GM18909 (cell line): ENCODE data around the gene PI4KA.
"Not testable (repeated sequence)": the region's sequence is repeated elsewhere in the genome, so short reads cannot be mapped to it uniquely, and the experiment has no call there.

ENCODE experiments used
- ATAC-seq: cut with Tn5 transposase; IDR thresholded peaks from one replicate; pipeline ENCODE4 v1.9.1; 2021; ENCODE audit warnings: mild to moderate bottlenecking; ENCODE audit not compliant: unreplicated experiment, poor library complexity

The PI4KA gene

GRCh38 chr22:20703816-20704609 lies 154.6 kb downstream of the PI4KA start:
- ATAC-seq: peak; percentile 4

DNA sequence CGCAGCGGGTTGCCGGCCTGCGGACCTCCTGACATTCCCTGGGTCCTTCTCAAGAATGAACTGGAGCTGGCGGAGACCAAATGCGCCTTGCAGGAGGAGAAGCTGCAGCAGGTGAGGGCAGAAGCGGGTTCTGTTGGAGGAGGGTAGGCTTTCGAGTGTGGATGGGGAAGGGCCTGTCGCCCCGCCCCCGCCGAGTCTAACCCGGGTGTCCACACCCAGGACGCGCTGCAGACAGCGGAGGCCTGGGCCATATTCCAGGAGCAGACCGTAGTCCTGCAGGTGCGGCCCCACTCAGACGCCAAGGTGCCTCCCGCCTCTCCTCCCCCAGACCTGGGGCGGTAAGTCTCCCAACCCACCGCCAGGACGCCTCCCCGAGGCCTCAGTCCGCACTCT lies 155.2 kb downstream of the PI4KA start:
- ATAC-seq: peak; percentile 33

DNA sequence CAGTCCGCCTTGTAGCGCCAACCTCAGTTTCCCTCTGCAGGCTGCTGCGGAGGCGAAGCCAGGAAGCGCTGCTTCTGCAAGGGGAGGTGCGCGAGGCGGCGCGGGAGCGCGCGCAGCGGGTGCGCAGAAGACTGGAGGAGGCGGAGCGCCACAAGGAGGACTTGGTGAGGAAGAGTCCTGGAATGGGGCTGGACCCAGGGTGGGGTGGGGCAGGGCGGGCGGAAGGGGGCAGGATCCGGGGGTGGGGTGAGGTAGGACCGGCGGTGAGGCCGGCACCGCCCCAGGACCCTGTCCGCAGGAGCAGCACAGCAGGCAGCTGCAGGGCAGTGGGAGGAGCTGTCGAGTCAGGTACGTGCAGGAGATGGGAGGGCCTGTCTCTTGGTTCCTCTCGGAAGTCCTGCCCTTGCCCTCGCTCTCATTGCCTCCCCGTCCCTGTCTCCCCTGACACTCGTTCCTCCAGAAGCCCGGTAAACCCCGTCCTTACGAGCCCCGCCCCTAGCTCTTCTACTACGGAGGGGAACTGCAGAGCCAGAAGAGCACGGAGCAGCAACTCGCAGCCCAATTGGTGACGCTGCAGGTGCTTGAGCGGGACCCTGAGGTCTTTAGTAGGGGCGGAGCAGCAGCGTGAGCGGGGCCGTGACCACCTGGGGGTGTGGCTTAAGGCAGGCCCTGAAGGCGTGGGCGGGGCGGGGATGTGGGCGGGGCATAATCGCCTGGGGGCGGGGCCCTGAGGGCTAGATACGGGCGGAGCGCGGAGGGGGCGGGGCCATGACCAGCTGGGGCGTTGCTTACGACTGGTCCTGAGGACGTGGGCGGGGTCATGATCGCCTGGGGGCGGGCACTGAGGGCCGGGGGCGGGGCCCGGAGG lies 155.8 kb downstream of the PI4KA start:
- peak; percentile 72 for ATAC-seq

DNA sequence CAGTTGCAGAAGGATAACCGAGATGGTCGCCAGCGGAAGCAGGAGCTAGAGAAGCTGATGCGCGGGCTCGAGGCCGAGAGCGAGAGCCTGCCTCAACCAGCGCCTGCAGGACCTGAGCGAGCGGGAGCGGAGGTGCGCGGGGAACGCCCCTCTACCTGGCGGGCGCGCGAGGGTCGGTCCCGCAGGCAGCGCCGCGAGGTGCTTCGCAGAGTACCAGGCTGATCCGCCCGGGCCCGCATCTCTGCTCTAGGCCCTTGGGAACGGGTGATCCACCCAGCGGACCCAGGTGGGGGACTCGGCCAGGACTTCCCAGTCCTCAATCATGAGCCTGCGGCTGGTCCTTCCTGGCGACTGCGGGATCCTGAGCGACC lies 156.5 kb downstream of the PI4KA start:
- ATAC-seq: peak; percentile 16

- peak; percentile 6 for ATAC-seq
Measured at GRCh38 chr22:20701680-20702136, 156.9 kb downstream of the PI4KA start.

DNA sequence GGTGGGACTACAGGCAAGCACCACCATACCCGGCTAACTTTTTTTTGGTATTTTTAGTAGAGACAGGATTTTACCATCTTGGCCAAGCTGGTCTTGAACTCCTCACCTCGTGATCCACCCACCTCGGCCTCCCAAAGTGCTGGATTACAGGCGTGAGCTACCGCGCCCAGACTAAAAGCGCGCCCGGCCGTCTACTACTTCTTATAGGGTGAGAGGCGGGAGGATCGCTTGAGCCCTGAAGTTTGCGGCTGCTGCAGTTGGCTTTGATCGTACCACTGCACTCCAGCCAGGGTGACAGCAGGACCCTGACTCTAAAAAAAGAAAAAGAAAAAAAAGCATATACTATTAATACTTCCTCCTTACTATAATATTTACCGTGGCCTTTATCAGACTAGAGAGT lies 158.3 kb downstream of the PI4KA start:
- ATAC-seq: not testable (repeated sequence)

GRCh38 chr22:20699856-20700255 lies 158.8 kb downstream of the PI4KA start:
- ATAC-seq: not testable (repeated sequence)

- ATAC-seq: not testable (repeated sequence)
Measured at GRCh38 chr22:20697481-20698113, 161.0 kb downstream of the PI4KA start.

- ATAC-seq: not testable (repeated sequence)
Measured at GRCh38 chr22:20696056-20696455, 162.6 kb downstream of the PI4KA start.

- not testable (repeated sequence) for ATAC-seq
Measured at GRCh38 chr22:20695205-20695604, 163.4 kb downstream of the PI4KA start.

GRCh38 chr22:20694256-20694655 lies 164.4 kb downstream of the PI4KA start:
- not testable (repeated sequence) for ATAC-seq

- not testable (repeated sequence) for ATAC-seq
Measured at GRCh38 chr22:20692926-20693325, 165.7 kb downstream of the PI4KA start.

GRCh38 chr22:20690586-20691317 lies 167.9 kb downstream of the PI4KA start:
- not testable (repeated sequence) for ATAC-seq

GRCh38 chr22:20687356-20688172 lies 171.0 kb downstream of the PI4KA start:
- ATAC-seq: not testable (repeated sequence)

GRCh38 chr22:20685764-20686163 lies 172.8 kb downstream of the PI4KA start:
- not testable (repeated sequence) for ATAC-seq

DNA sequence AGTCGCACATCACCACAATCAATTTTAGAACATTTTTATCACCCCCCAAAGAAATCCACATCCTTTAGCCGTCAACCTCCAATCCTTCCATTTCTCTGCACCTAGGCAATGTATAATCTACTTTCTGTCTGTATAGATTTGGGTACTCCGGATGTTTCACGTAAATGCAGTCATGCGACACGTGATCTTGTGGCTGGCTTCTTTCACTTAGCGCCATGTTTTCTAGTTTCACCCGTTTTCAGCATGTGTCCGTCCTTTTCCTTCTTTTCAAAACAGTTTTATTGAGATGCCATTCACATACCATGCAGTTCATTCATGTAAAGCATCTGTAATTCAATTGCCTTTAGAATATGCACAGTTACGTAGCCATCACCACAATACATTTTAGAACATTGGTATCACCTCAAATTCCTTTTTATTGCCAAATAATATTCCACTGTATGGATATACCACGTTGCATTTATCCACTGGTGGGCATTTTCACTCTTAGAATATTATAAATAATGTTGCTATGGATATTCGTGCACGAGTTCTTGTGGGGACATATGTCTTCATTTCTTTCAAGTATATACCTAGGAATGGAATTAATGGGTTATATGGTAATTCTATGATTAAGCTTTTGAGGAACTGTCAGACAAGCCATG lies 179.7 kb downstream of the PI4KA start:
- ATAC-seq: not testable (repeated sequence)

DNA sequence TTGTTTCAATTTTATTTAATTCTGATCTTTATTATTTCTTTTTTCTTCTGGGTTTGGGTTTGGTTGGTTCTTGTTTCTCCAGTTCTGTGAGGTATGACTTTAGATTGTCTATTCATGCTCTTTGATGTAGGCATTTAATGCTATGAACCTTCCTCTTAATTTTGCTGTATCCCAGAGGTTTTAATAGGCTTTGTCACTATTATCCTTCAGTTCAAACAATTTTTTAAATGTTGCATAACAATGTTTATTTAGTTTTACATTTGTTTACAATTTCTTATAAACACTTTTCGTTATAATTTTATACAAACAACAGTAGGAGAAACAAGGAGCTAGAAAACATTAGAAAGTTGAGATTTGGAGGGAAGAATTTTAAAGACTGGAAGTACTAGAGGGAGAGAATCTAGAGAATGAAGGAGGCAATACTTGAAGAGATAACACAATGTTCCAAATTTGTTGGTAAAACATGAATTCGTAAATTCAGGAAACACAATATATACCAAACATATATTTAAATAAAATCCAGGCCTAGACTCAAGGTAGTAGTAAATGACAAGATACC lies 180.8 kb downstream of the PI4KA start:
- no peak for ATAC-seq

DNA sequence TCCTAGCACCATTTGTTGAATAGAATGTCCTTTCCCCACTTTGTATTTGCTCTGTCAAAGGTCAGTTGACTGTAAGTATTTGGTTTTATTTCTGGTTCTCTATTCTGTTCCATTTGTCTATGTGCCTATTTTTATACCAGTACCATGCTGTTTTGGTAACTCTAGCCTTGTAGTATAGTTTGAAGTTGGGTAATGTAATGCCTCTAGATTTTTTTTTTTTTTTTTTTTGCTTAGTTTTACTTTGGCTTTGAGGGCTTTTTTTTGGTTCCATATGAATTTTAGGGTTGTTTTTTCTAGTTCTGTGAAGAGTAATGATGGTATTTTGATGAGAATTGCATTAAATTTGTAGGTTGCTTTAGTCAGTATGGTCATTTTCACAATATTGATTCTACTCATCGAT lies 183.0 kb downstream of the PI4KA start:
- not testable (repeated sequence) for ATAC-seq
